ENCODE measurements around the gene RAB40C. TPM values are rescaled to one million over a fixed set of nuclear protein-coding genes. Genes with fewer than 3 reads are reported as not detected.

The RAB40C gene
- total RNA-seq, 2 donors from 2014 or later, result 11.1 to 13.5 TPM

- H3K4me1 ChIP-seq, result peaks cover 0 to 14% of the 10 kb centered on the region in 2 donors
- H3K27me3 ChIP-seq, result no peaks in the 10 kb centered on the region
- H3K9me3 ChIP-seq, result no peaks in the 10 kb centered on the region
- DNase-seq (ENCODE audit: low spot score), result no peak
- H3K4me3 ChIP-seq, result peak overlapping the region in 1 of 2 donors; percentile 39
- no peaks in the 10 kb centered on the region for H3K36me3 ChIP-seq
- H3K27ac ChIP-seq, result peak overlapping the region; percentile 68 to 78
- TF ChIP-seq CTCF (IDR thresholded peaks at IDR 0.05), result no peak
These were observed 70.2 kb downstream of the RAB40C start for GRCh38 chr16:660132-660458.

- H3K27me3 ChIP-seq, result no peaks in the 10 kb centered on the region
- peak; percentile 47 to 70 for TF ChIP-seq CTCF (IDR thresholded peaks at IDR 0.05)
- DNase-seq (ENCODE audit: low spot score), result peak; percentile 89
- no peaks in the 10 kb centered on the region for H3K36me3 ChIP-seq
- H3K4me1 ChIP-seq, result peaks cover 0 to 14% of the 10 kb centered on the region in 2 donors
- H3K9me3 ChIP-seq, result no peaks in the 10 kb centered on the region
- H3K4me3 ChIP-seq, result peak overlapping the region in 1 of 2 donors; percentile 39
- peak overlapping the region; percentile 68 to 78 for H3K27ac ChIP-seq
These were observed 70.8 kb downstream of the RAB40C start for GRCh38 chr16:660459-661183.

GRCh38 chr16:661184-661821 is 71.4 kb downstream of the RAB40C start:
- H3K36me3 ChIP-seq, result no peaks in the 10 kb centered on the region
- peak overlapping the region in 1 of 2 donors; percentile 25 for H3K4me3 ChIP-seq
- TF ChIP-seq CTCF (IDR thresholded peaks at IDR 0.05), result no peak
- no peaks in the 10 kb centered on the region for H3K27me3 ChIP-seq
- peak overlapping the region; percentile 39 to 72 for H3K27ac ChIP-seq
- no peaks in the 10 kb centered on the region for H3K9me3 ChIP-seq
- peaks cover 0 to 14% of the 10 kb centered on the region in 2 donors for H3K4me1 ChIP-seq
- DNase-seq (ENCODE audit: low spot score), result no peak

GRCh38 chr16:662095-662494 is 72.2 kb downstream of the RAB40C start:
- H3K4me1 ChIP-seq, result peaks cover 0 to 15% of the 10 kb centered on the region in 2 donors
- no peaks in the 10 kb centered on the region for H3K9me3 ChIP-seq
- no peak overlapping the region for H3K4me3 ChIP-seq
- no peaks in the 10 kb centered on the region for H3K27me3 ChIP-seq
- H3K36me3 ChIP-seq, result no peaks in the 10 kb centered on the region
- no peak overlapping the region for H3K27ac ChIP-seq
- DNase-seq (ENCODE audit: low spot score), result no peak
- TF ChIP-seq CTCF (IDR thresholded peaks at IDR 0.05), result no peak

- no peak for TF ChIP-seq CTCF (IDR thresholded peaks at IDR 0.05)
- Histone ChIP-seq H3K4me1 (peaks cover 0 to 20% of the 10 kb centered on the region in 2 donors), H3K4me3 (no peak overlapping the region), H3K36me3 (no peaks in the 10 kb centered on the region), H3K27me3 (no peaks in the 10 kb centered on the region), H3K9me3 (no peaks in the 10 kb centered on the region), H3K27ac (no peak overlapping the region)
- DNase-seq (ENCODE audit: low spot score), result no peak
These were observed 72.7 kb downstream of the RAB40C start for GRCh38 chr16:662597-662996.
